Naive B cell (primary cell): ENCODE results near the gene CCR9. TPM values are rescaled to one million over a fixed set of nuclear protein-coding genes. Genes with fewer than 3 reads are reported as not detected.
"Not testable (repeated sequence)": the region's sequence is repeated elsewhere in the genome, so short reads cannot be mapped to it uniquely, and the experiment has no call there.

Experiments used
- ATAC-seq, 2 donors: fragments of 150-1000 bp; cut with Tn5 transposase; 2 replicates each; pipeline ENCODE4 v1.10.0; 2021; ENCODE audit warnings: low read depth in 2 of 2, mild to moderate bottlenecking in 2 of 2, moderate library complexity in 2 of 2
- DNase-seq: peaks from one replicate; pipeline ENCODE4 v3.0.0; 2022
- H3K27ac Mint-ChIP-seq, 6 donors: one replicate each; pipeline ENCODE4 v1.8.0; 2020 to 2022; ENCODE audit warnings: mild to moderate bottlenecking in 6 of 6, mixed read lengths in 6 of 6, moderate library complexity in 5 of 6, inconsistent platforms in 2 of 6
- H3K27me3 Mint-ChIP-seq, 3 donors: one replicate each; pipeline ENCODE4 v1.8.0; 2021 to 2022; ENCODE audit warnings: mixed read lengths in 3 of 3, mild to moderate bottlenecking in 1 of 3
- H3K36me3 Mint-ChIP-seq, 2 donors: one replicate each; pipeline ENCODE4 v1.8.0; 2020 to 2022; ENCODE audit warnings: mixed read lengths in 2 of 2, inconsistent platforms in 1 of 2, mild to moderate bottlenecking in 1 of 2
- H3K4me1 Mint-ChIP-seq, 3 donors: one replicate each; pipeline ENCODE4 v1.8.0; 2020 to 2022; ENCODE audit warnings: mixed read lengths in 3 of 3, inconsistent platforms in 1 of 3, mild to moderate bottlenecking in 1 of 3, moderate library complexity in 1 of 3
- H3K4me3 Mint-ChIP-seq, 8 donors: one replicate each; pipeline ENCODE4 v1.8.0; 2020 to 2022; ENCODE audit warnings: mild to moderate bottlenecking in 8 of 8, mixed read lengths in 8 of 8, moderate library complexity in 8 of 8, inconsistent platforms in 2 of 8
- H3K9me3 Mint-ChIP-seq, 7 donors: one replicate each; pipeline ENCODE4 v1.8.0; 2020 to 2022; ENCODE audit warnings: mixed read lengths in 7 of 7, mild to moderate bottlenecking in 5 of 7, inconsistent platforms in 2 of 7, moderate library complexity in 1 of 7
- polyA plus RNA-seq, 6 donors: library from polyadenylated mRNA; unstranded; fragments of 300-500 nt; fragmentation: Illumina TruSeq; gene quantifications; one replicate each; pipeline ENCODE4 v1.2.3, GENCODE V29; 2021; ENCODE audit warnings: low read depth in 6 of 6

Gene CCR9
- 1 to 10 TPM in 5 of 6 donors, under 1 TPM in 1; 0.77 to 4.5 (median 1.8) TPM for polyA plus RNA-seq

- ATAC-seq (no peak), DNase-seq (no peak)
- H3K27me3 Mint-ChIP-seq = peaks cover 3 to 14% (median 4%) of the 10 kb centered on the region in 3 donors
- no peaks in the 10 kb centered on the region for H3K36me3 Mint-ChIP-seq
- H3K4me3 Mint-ChIP-seq = peak within 1 kb of the TSS in 1 of 8 donors; percentile 53
- H3K27ac Mint-ChIP-seq = peak within 1 kb of the TSS in 2 of 6 donors; percentile 16 to 79
- H3K4me1 Mint-ChIP-seq = peaks cover 16 to 29% (median 29%) of the 10 kb centered on the region in 3 donors
- no peaks in the 10 kb centered on the region for H3K9me3 Mint-ChIP-seq
Observed at GRCh38 chr3:45885979-45886705, at the start of gene CCR9. Gene CCR9, plus strand, starts transcription at chr3:45886543. Its CDS starts 8,391 bp downstream, at chr3:45894934.

GRCh38 chr3:45838466-45838865 is 47.9 kb upstream of the CCR9 start:
- DNase-seq (no peak), ATAC-seq (no peak)
- H3K27me3 Mint-ChIP-seq = no peaks in the 10 kb centered on the region
- no peak overlapping the region for H3K27ac Mint-ChIP-seq
- no peaks in the 10 kb centered on the region for H3K9me3 Mint-ChIP-seq
- H3K4me1 Mint-ChIP-seq = peaks cover 12 to 21% (median 15%) of the 10 kb centered on the region in 3 donors
- peaks cover 11 to 20% of the 10 kb centered on the region in 2 donors for H3K36me3 Mint-ChIP-seq
- H3K4me3 Mint-ChIP-seq = peak overlapping the region in 2 of 8 donors; percentile 15 to 73

DNA sequence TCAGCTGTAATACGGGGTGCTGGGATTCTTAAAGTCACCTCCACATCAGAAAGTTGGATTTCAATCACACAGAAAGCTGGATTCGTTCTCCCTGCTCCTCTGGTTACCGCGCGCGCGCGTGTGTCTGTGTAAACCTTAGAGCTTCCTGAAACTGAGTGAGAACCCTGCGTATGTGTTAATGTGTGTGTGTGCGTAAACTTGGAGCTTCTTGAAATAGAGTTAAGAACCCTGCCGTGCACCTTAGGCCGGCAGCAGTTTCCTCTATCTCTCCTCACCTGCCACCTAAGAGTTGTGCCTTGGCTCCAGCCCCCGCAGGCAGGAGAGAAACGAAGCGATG is 45.0 kb upstream of the CCR9 start:
- no peaks in the 10 kb centered on the region for H3K27me3 Mint-ChIP-seq
- peak overlapping the region; percentile 95 to 100 (median 98) for H3K27ac Mint-ChIP-seq
- peak; percentile 46 to 57 for ATAC-seq
- DNase-seq = peak; percentile 31
- H3K4me3 Mint-ChIP-seq = peak overlapping the region; percentile 92 to 99 (median 97)
- no peaks in the 10 kb centered on the region for H3K9me3 Mint-ChIP-seq
- H3K4me1 Mint-ChIP-seq = peaks cover 12 to 22% (median 21%) of the 10 kb centered on the region in 3 donors
- peaks cover 5 to 20% of the 10 kb centered on the region in 2 donors for H3K36me3 Mint-ChIP-seq

DNA sequence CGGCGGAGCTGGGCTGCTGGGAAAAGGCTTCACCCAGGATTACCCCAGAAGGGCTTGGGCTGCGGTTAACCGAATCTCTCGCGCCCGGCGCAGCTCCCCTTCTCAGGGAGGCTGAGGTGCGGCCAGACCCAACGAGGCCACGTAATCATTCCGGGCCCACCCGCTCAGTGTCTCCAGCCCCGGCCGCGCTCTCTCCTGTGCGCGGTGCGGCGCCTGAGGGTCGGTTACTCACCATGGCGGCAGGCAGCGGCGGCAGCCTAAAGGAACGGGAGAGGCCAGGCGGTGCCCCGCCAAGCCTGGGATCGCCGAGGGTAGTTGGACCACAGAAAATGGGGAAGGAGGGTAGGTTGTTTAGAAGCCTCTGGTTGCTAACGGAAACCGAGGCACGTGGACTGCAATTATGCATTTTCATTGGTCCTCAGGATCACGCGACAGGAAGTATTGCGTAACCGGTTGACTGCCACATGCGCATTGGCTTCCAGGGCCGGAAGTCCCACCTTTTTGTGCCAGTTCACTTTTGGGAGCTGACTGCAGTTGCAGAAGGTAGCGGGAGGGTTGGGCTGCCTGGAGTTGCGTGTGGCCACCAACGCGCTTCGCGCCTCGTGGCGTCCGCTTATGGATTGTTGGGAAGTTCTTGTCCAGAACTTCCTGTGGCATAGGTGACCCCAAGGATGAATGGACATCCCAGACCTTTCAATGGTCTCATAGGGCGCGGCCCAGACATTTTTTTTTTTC is 44.4 kb upstream of the CCR9 start, which contains the start of gene LZTFL1:
Gene LZTFL1 (minus strand): TSS at position 363 of the 735 bp plus-strand sequence. CDS start 128 bp downstream, at position 235.
- Mint-ChIP-seq H3K27me3 (no peaks in the 10 kb centered on the region), H3K9me3 (no peaks in the 10 kb centered on the region), H3K4me3 (peak within 1 kb of the TSS; percentile 92 to 99 (median 97)), H3K36me3 (peaks cover 5 to 15% of the 10 kb centered on the region in 2 donors), H3K4me1 (peaks cover 12 to 22% (median 21%) of the 10 kb centered on the region in 3 donors), H3K27ac (peak within 1 kb of the TSS; percentile 95 to 100 (median 98))
- ATAC-seq = peak; percentile 94
- peak; percentile 92 for DNase-seq

GRCh38 chr3:45842851-45843625 is 43.3 kb upstream of the CCR9 start:
- Mint-ChIP-seq H3K27me3 (no peaks in the 10 kb centered on the region), H3K9me3 (no peaks in the 10 kb centered on the region), H3K27ac (peak overlapping the region in 3 of 6 donors; percentile 54 to 99 (median 98)), H3K36me3 (peaks cover 0 to 4% of the 10 kb centered on the region in 2 donors), H3K4me1 (peaks cover 12 to 22% (median 20%) of the 10 kb centered on the region in 3 donors), H3K4me3 (peak overlapping the region in 7 of 8 donors; percentile 27 to 99 (median 97))
- no peak for ATAC-seq
- no peak for DNase-seq

DNA sequence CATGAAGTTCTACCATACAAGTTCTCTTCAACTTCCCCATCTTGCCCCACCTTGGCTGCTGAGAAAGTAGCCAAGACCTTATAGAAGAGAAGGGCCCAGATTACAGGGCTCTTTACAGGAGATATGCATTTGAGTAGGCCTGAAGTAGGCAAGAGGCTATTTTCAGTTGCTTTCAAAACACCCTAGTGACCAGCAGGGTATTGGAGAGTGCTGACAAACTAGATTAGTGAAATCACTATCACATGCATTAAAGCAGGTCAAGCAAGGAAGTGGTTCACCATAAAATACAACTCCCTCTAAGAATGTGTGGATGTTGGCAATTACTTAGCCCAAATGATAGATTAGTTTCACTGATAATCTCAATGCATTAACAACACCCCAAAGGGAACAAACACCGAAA is 41.7 kb upstream of the CCR9 start:
- no peak for DNase-seq
- ATAC-seq = no peak
- no peaks in the 10 kb centered on the region for H3K9me3 Mint-ChIP-seq

DNA sequence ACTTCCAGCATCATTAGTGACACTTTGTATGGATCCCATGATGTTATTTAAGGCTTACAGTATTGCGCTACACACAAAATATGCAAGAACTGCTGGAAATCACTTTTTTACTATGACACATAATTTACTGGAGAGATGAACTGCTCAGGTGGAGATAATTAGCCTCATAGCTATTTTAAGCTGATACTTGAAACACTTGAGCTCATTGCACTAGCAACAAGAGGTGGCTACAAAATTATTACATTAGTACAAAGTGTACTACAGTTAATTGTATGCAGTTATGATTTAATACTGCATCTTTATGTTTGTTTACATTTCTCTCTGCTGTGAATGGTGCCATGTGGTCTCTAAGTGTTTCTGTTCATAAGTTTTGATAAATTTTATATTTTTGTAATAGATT is 38.0 kb upstream of the CCR9 start:
- H3K4me3 Mint-ChIP-seq = no peak overlapping the region
- H3K36me3 Mint-ChIP-seq = no peaks in the 10 kb centered on the region

More for the DNA sequence above, 41.7 kb upstream of the CCR9 start:
- Mint-ChIP-seq H3K36me3 (no peaks in the 10 kb centered on the region), H3K27ac (no peak overlapping the region), H3K4me3 (peak overlapping the region in 1 of 8 donors; percentile 28), H3K27me3 (peaks cover 0 to 4% (median 0%) of the 10 kb centered on the region in 3 donors), H3K4me1 (peaks cover 8 to 22% (median 19%) of the 10 kb centered on the region in 3 donors)

GRCh38 chr3:45852828-45853227 is 33.5 kb upstream of the CCR9 start:
- DNase-seq (no peak), ATAC-seq (peak in 1 of 2 donors; percentile 52)
- H3K9me3 Mint-ChIP-seq = peaks cover 0 to 13% (median 5%) of the 10 kb centered on the region in 7 donors
- peaks cover 0 to 7% of the 10 kb centered on the region in 2 donors for H3K36me3 Mint-ChIP-seq
- peak overlapping the region in 5 of 6 donors; percentile 4 to 96 (median 81) for H3K27ac Mint-ChIP-seq
- H3K4me1 Mint-ChIP-seq = peaks cover 6 to 34% (median 17%) of the 10 kb centered on the region in 3 donors
- H3K27me3 Mint-ChIP-seq = peaks cover 0 to 11% (median 4%) of the 10 kb centered on the region in 3 donors
- peak overlapping the region in 6 of 8 donors; percentile 34 to 80 (median 54) for H3K4me3 Mint-ChIP-seq

More for the DNA sequence above, 38.0 kb upstream of the CCR9 start:
- no peak for DNase-seq
- Mint-ChIP-seq H3K9me3 (no peaks in the 10 kb centered on the region), H3K27ac (no peak overlapping the region), H3K27me3 (peaks cover 0 to 11% (median 4%) of the 10 kb centered on the region in 3 donors), H3K4me1 (peaks cover under 1 to 16% (median 10%) of the 10 kb centered on the region in 3 donors)
- ATAC-seq = no peak

- Mint-ChIP-seq H3K4me3 (peak overlapping the region in 2 of 8 donors; percentile 12 to 24), H3K4me1 (peaks cover 13 to 42% (median 29%) of the 10 kb centered on the region in 3 donors), H3K27ac (peak overlapping the region in 3 of 6 donors; percentile 10 to 64 (median 42)), H3K9me3 (peaks cover 0 to 13% (median 5%) of the 10 kb centered on the region in 7 donors)
- H3K36me3 Mint-ChIP-seq, DNase-seq, ATAC-seq, H3K27me3 Mint-ChIP-seq: not testable (repeated sequence)
Observed at GRCh38 chr3:45856323-45856722, 30.0 kb upstream of the CCR9 start.

- not testable (repeated sequence) for H3K36me3 Mint-ChIP-seq, DNase-seq, ATAC-seq, H3K27me3 Mint-ChIP-seq
- Mint-ChIP-seq H3K4me1 (peaks cover 13 to 42% (median 26%) of the 10 kb centered on the region in 3 donors), H3K27ac (peak overlapping the region in 2 of 6 donors; percentile 16 to 28), H3K4me3 (peak overlapping the region in 1 of 8 donors; percentile 41), H3K9me3 (peaks cover 0 to 13% (median 5%) of the 10 kb centered on the region in 7 donors)
Observed at GRCh38 chr3:45857024-45857423, 29.3 kb upstream of the CCR9 start.

DNA sequence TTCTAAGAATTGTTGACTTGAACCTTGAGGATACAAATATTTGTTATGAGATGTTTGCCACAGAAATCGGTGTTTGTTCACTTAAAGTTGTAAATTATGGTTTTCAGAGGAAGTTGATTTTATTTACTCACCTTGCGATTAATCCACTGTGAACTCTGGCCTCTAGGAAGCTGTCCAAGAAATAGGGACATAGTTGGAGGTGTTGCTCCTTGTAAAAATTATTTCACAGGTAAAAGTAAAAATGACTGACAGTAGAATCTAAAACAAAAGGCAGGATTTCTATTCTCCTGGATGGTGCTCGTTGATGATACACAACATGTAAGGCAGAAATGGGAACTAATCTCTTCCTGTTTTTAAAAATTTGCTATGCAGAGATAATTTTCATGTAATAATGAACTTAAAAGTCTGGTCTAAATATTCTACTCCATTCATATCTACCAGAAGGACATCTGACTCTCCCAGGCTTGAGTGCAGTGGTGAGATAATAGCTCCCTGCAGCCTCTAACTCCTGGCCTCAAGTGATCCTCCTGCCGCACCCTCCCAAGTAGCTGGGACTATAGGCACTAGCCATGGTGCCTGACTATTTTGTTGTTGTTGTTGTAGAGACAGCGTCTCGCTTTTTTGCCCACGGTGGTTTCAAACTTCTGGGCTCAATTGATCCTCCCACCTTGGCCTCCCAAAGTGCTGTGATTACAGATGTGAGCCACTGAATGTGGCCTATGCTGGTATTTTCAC is 27.4 kb upstream of the CCR9 start:
- Mint-ChIP-seq H3K27me3 (no peaks in the 10 kb centered on the region), H3K9me3 (peaks cover 4 to 18% (median 12%) of the 10 kb centered on the region in 7 donors), H3K36me3 (peaks cover 12 to 15% of the 10 kb centered on the region in 2 donors), H3K27ac (peak overlapping the region in 5 of 6 donors; percentile 36 to 96 (median 58)), H3K4me1 (peaks cover 11 to 28% (median 14%) of the 10 kb centered on the region in 3 donors), H3K4me3 (peak overlapping the region; percentile 48 to 89 (median 82))
- ATAC-seq (peak; percentile 32 to 60), DNase-seq (no peak)

DNA sequence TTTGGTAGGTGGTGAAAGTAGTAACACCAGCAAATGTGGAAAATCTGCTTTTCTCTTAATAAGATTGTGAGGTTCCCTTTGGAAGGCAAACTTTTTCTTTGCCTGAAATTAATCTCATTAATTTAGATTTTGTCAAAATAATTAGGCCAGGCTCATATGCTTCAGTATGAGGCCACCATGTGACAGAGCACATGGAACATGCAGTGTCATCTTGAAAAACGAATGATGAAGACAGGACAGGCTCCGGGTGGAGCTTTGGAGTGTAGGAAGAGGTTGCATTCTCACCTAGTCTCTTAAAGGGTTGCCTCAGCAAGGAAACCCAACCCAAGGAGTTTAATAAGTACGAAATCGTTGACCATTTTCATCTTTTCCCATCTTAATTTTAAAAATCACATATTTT is 25.9 kb upstream of the CCR9 start:
- no peaks in the 10 kb centered on the region for H3K27me3 Mint-ChIP-seq
- no peak overlapping the region for H3K4me3 Mint-ChIP-seq
- peaks cover 12 to 15% of the 10 kb centered on the region in 2 donors for H3K36me3 Mint-ChIP-seq
- H3K4me1 Mint-ChIP-seq = peaks cover 17 to 25% (median 21%) of the 10 kb centered on the region in 3 donors
- H3K27ac Mint-ChIP-seq = no peak overlapping the region
- peaks cover 4 to 18% (median 12%) of the 10 kb centered on the region in 7 donors for H3K9me3 Mint-ChIP-seq
- ATAC-seq (no peak), DNase-seq (no peak)
